ENCODE measurements around the gene PFKM. TPM values are rescaled to one million over a fixed set of nuclear protein-coding genes. Genes with fewer than 3 reads are reported as not detected.
A peak's percentile ranks its signal among the peaks of the same experiment; 100 is the strongest.

PFKM gene
- total RNA-seq, 4 donors from 2014 or later: 15.1 to 28.1 (median 26.0) TPM

DNA sequence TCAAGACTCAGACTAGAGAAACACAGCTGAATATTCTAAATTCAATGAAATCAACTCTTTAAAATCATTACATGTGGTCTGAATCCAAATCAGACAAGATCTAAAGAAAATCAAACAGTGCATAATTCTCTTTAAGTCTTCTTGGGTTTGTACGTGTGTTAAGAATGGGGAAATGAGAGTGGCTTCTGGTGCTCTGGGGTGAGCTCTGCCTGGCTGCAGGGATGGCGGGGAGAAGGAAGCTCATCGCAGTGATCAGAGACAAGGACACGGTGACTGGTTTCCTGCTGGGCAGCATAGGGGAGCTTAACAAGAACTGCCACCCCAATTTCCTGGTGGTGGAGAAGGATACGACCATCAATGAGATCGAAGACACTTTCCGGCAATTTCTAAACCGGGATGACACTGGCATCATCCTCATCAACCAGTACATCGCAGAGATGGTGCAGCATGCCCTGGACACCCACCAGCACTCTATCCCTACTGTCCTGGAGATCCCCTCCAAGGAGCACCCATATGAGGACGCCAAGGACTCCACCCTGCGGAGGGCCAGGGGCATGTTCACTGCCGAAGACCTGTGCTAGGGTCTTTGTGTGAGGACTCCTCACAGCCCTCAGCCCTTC lies 34.2 kb upstream of the PFKM start:
- H3K4me3 ChIP-seq (ENCODE audit: low read depth, poor library complexity, severe bottlenecking): no peak overlapping the region
- intact Hi-C loops (cut with DNase I; ENCODE audit: low total_unique reads): no loop called here
- no peak for TF ChIP-seq POLR2A (IDR thresholded peaks at IDR 0.05)
- TF ChIP-seq, protein P1, sequence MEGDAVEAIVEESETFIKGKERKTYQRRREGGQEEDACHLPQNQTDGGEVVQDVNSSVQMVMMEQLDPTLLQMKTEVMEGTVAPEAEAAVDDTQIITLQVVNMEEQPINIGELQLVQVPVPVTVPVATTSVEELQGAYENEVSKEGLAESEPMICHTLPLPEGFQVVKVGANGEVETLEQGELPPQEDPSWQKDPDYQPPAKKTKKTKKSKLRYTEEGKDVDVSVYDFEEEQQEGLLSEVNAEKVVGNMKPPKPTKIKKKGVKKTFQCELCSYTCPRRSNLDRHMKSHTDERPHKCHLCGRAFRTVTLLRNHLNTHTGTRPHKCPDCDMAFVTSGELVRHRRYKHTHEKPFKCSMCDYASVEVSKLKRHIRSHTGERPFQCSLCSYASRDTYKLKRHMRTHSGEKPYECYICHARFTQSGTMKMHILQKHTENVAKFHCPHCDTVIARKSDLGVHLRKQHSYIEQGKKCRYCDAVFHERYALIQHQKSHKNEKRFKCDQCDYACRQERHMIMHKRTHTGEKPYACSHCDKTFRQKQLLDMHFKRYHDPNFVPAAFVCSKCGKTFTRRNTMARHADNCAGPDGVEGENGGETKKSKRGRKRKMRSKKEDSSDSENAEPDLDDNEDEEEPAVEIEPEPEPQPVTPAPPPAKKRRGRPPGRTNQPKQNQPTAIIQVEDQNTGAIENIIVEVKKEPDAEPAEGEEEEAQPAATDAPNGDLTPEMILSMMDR (IDR thresholded peaks at IDR 0.05): no peak
- WGBS, 2 donors: 90 to 92% methylated on average over 12 of the region's 12 CpGs
- DNase-seq (ENCODE audit: low spot score in 2 of 2): no peak

- no peak for DNase-seq (ENCODE audit: low spot score in 2 of 2)
Observed at GRCh38 chr12:48086327-48086726, 32.8 kb upstream of the PFKM start.

DNA sequence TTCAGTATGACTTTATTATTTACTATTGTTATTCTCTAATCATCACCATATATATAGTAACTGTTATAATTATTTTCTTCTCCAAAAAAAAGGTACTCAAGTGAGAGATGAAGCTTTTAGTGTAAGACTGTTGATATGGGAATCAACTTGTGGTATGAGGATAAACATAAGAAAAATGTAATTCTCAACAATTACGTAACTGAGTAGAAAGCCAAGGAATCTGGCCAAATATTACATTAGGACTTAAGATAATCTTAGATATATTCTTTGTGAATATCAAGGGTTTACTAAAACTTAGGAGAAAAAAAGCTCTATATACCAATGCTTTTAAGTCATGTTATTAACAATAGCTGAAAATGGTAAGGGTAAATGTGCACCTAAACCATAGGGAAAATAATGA lies 26.6 kb upstream of the PFKM start:
- no peak overlapping the region for H3K4me3 ChIP-seq (ENCODE audit: low read depth, poor library complexity, severe bottlenecking)
- DNase-seq (ENCODE audit: low spot score in 2 of 2): no peak
- 90 to 93% methylated on average over 1 of the region's 1 CpG for WGBS, 2 donors
- TF ChIP-seq, protein P1 (IDR thresholded peaks at IDR 0.05): no peak
- TF ChIP-seq POLR2A (IDR thresholded peaks at IDR 0.05): no peak
- intact Hi-C loops (cut with DNase I; ENCODE audit: low total_unique reads): no loop called here

More at GRCh38 chr12:48086327-48086726, 32.8 kb upstream of the PFKM start:
- WGBS, 2 donors: 84% methylated on average over 3 of the region's 3 CpGs
- no peak for TF ChIP-seq POLR2A (IDR thresholded peaks at IDR 0.05)
- TF ChIP-seq, protein P1 (IDR thresholded peaks at IDR 0.05): no peak
- H3K4me3 ChIP-seq (ENCODE audit: low read depth, poor library complexity, severe bottlenecking): no peak overlapping the region
- intact Hi-C loops (cut with DNase I; ENCODE audit: low total_unique reads): no loop called here

DNA sequence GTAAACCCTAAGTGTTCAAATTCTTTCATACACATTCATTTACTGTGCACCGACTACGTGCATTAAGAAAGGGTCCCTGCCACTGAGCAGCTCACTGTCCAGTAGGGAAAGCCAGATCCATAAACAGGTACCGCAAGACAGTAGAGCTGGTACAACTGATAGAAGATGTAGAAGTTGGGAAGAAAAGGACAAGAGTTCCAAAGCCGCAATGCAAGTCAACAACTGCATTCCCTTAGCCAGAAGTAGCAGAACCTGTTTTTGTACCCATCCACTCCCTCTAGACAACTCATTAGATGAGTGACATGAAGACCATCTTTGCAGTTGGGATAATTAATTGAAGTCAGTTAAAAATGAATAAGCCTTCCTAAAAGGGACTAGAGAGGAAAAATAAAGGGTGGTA lies 14.6 kb upstream of the PFKM start:
- DNase-seq (ENCODE audit: low spot score in 2 of 2): no peak
- no peak for TF ChIP-seq POLR2A (IDR thresholded peaks at IDR 0.05)
- TF ChIP-seq, protein P1 (IDR thresholded peaks at IDR 0.05): no peak
- intact Hi-C loops (cut with DNase I; ENCODE audit: low total_unique reads): no loop called here
- H3K4me3 ChIP-seq (ENCODE audit: low read depth, poor library complexity, severe bottlenecking): no peak overlapping the region
- 54 to 55% methylated on average over 4 of the region's 4 CpGs for WGBS, 2 donors

DNA sequence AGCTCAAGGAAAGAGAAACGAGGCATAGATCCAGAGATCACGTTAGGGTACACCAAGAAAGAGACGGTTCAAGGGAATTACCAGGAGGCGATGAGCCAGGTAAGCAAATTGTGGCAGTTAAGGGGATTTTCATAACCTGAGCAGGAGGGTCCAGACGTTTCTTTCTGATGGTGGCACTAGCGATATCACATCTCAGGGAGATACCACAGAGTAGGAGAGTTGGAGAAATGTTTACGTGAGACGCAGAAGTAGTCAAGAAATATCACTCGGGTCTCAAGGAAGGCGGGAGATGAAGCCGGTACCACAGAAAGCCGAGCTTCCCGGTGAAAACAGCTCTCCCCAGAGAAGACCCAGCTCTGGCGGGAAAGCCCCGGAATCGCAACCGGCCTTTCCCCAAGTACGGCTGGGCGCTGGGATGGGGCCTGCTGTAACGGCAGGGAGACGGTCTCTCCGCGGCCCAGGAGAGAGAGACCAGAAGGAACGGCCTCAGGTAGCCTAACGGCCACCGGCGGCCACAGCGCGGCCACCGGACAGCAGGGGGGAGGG lies 13.8 kb upstream of the PFKM start:
- peak; percentile 16 to 87 for DNase-seq (ENCODE audit: low spot score in 2 of 2)
- H3K4me3 ChIP-seq (ENCODE audit: low read depth, poor library complexity, severe bottlenecking): peak overlapping the region; percentile 94
- TF ChIP-seq, protein P1 (IDR thresholded peaks at IDR 0.05): no peak
- no peak for TF ChIP-seq POLR2A (IDR thresholded peaks at IDR 0.05)
- intact Hi-C loops (cut with DNase I; ENCODE audit: low total_unique reads): no loop called here
- 0% methylated on average over 24 to 27 of the region's 30 CpGs for WGBS, 2 donors
